HEK293 (cell line): ENCODE results near the gene POLR2E.

ENCODE experiments used
- CTCF ChIP-seq: fragments of 450-650 bp; formaldehyde crosslinking; IDR thresholded peaks from 2 replicates; pipeline ENCODE4 v1.5.1; 2016; ENCODE audit warnings: missing biosample characterization, missing genetic modification characterization
- HOXC10 ChIP-seq: sonication (generic); formaldehyde crosslinking; IDR thresholded peaks from 2 replicates; pipeline ENCODE4 v1.8.1; 2023; ENCODE audit warnings: mild to moderate bottlenecking, missing genetic modification reagents
- YY1 ChIP-seq: fragments of 450-650 bp; formaldehyde crosslinking; IDR thresholded peaks from 2 replicates; pipeline ENCODE4 v1.5.1; 2018; ENCODE audit warnings: missing biosample characterization, missing genetic modification characterization
- TF ChIP-seq, protein P1 (sequence below): fragments of 450-650 bp; formaldehyde crosslinking; IDR thresholded peaks from 2 replicates; pipeline ENCODE4 v1.5.1; 2016; ENCODE audit warnings: missing biosample characterization, missing genetic modification characterization

DNA sequence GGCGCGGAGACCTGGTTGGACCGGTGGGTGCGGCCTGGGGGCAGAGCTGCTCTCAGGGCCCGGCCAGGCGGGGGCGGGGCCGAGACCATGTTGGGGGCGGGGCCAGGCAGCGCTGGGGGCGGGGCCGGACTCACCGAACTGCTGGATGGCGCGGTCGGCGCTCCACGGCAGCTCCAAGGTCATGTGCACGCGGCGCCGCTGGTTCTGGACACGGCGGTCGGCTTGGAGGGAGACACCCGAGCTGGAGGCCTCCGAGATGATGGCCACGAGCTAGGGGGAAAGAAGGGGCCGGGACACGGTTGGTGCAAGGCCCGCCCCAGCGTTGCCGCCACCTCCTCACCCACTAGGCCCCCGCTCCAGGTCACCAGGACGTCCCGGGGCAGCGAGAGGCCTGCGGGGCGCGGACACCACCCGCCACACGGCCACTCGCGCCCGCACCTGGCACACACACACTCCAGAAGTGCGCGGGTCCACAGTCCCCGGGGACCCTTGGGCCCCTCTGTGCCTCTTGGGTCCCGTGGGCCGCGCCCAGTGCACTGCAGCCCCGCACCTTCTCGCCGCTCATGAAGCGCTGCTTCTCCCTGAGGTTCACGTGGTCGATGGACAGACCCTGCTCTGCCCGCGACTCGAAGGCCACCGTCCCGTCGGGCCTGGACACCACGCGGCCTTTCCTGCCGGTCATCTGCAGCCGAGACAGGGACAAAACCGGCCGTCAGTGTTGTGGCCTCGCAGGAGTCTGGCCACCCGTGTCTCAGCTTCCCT is 17.3 kb upstream of the POLR2E start:
- no peak for TF ChIP-seq HOXC10 (CRISPR knock-in tag)
- no peak for TF ChIP-seq CTCF
- no peak for TF ChIP-seq YY1 (tag by site-specific recombination)
- TF ChIP-seq, protein P1, sequence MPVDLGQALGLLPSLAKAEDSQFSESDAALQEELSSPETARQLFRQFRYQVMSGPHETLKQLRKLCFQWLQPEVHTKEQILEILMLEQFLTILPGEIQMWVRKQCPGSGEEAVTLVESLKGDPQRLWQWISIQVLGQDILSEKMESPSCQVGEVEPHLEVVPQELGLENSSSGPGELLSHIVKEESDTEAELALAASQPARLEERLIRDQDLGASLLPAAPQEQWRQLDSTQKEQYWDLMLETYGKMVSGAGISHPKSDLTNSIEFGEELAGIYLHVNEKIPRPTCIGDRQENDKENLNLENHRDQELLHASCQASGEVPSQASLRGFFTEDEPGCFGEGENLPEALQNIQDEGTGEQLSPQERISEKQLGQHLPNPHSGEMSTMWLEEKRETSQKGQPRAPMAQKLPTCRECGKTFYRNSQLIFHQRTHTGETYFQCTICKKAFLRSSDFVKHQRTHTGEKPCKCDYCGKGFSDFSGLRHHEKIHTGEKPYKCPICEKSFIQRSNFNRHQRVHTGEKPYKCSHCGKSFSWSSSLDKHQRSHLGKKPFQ (tag by site-specific recombination): no peak
